Measurements from ENCODE around the gene KRT25. TPM values are rescaled to one million over a fixed set of nuclear protein-coding genes. Genes with fewer than 3 reads are reported as not detected.

KRT25 gene
- total RNA-seq, 4 donors from 2014 or later, result 0.59 to 111 TPM; not detected in 2

GRCh38 chr17:40718930-40719329 lies 36.2 kb downstream of the KRT25 start:
- TF ChIP-seq, protein P1, sequence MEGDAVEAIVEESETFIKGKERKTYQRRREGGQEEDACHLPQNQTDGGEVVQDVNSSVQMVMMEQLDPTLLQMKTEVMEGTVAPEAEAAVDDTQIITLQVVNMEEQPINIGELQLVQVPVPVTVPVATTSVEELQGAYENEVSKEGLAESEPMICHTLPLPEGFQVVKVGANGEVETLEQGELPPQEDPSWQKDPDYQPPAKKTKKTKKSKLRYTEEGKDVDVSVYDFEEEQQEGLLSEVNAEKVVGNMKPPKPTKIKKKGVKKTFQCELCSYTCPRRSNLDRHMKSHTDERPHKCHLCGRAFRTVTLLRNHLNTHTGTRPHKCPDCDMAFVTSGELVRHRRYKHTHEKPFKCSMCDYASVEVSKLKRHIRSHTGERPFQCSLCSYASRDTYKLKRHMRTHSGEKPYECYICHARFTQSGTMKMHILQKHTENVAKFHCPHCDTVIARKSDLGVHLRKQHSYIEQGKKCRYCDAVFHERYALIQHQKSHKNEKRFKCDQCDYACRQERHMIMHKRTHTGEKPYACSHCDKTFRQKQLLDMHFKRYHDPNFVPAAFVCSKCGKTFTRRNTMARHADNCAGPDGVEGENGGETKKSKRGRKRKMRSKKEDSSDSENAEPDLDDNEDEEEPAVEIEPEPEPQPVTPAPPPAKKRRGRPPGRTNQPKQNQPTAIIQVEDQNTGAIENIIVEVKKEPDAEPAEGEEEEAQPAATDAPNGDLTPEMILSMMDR (IDR thresholded peaks at IDR 0.05), result no peak
- no peak for TF ChIP-seq POLR2A (IDR thresholded peaks at IDR 0.05)
- WGBS, 2 donors, result 34 to 42% methylated on average over 8 of the region's 8 CpGs
- H3K4me3 ChIP-seq (ENCODE audit: low read depth, poor library complexity, severe bottlenecking), result no peak overlapping the region
- DNase-seq (ENCODE audit: low spot score in 2 of 2), result no peak
- intact Hi-C loops (cut with DNase I; ENCODE audit: low total_unique reads), result no loop called here

GRCh38 chr17:40717776-40718175 lies 37.4 kb downstream of the KRT25 start:
- intact Hi-C loops (cut with DNase I; ENCODE audit: low total_unique reads), result no loop called here
- no peak for TF ChIP-seq POLR2A (IDR thresholded peaks at IDR 0.05)
- TF ChIP-seq, protein P1 (IDR thresholded peaks at IDR 0.05), result no peak
- no peak overlapping the region for H3K4me3 ChIP-seq (ENCODE audit: low read depth, poor library complexity, severe bottlenecking)
- DNase-seq (ENCODE audit: low spot score in 2 of 2), result no peak
- 61 to 69% methylated on average over 3 of the region's 3 CpGs for WGBS, 2 donors

DNA sequence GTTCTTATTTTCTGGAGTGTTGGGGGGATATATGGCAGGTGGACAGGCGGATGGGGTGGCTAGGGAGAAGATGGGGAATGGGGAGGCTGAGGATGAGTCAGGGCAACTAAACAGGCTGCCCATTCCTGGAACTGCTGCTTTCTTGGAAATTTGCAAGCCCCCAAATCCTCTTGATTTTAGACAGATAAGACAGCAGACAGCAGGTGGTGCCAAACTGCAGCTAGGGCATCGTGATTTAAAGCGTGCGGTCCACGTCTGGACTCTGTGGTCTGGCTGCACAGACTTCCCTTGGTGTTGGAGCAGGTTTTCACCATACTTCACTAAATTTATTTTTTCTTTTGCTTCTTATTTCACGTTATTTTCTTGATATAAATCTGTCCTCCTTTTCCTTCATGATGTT lies 40.7 kb downstream of the KRT25 start:
- 67 to 79% methylated on average over 6 of the region's 6 CpGs for WGBS, 2 donors
- TF ChIP-seq, protein P1 (IDR thresholded peaks at IDR 0.05), result no peak
- no peak for TF ChIP-seq POLR2A (IDR thresholded peaks at IDR 0.05)
- intact Hi-C loops (cut with DNase I; ENCODE audit: low total_unique reads), result no loop called here
- H3K4me3 ChIP-seq (ENCODE audit: low read depth, poor library complexity, severe bottlenecking), result no peak overlapping the region
- no peak for DNase-seq (ENCODE audit: low spot score in 2 of 2)

GRCh38 chr17:40707745-40708144 lies 47.4 kb downstream of the KRT25 start:
- WGBS, 2 donors, result 45 to 48% methylated on average over 7 of the region's 7 CpGs
- H3K4me3 ChIP-seq (ENCODE audit: low read depth, poor library complexity, severe bottlenecking), result no peak overlapping the region
- intact Hi-C loops (cut with DNase I; ENCODE audit: low total_unique reads), result no loop called here
- TF ChIP-seq, protein P1 (IDR thresholded peaks at IDR 0.05), result no peak
- TF ChIP-seq POLR2A (IDR thresholded peaks at IDR 0.05), result no peak
- peak; percentile 60 to 90 for DNase-seq (ENCODE audit: low spot score in 2 of 2)

- 63 to 65% methylated on average over 4 of the region's 4 CpGs for WGBS, 2 donors
- H3K4me3 ChIP-seq (ENCODE audit: low read depth, poor library complexity, severe bottlenecking), result no peak overlapping the region
- TF ChIP-seq POLR2A (IDR thresholded peaks at IDR 0.05), result no peak
- TF ChIP-seq, protein P1 (IDR thresholded peaks at IDR 0.05), result no peak
- DNase-seq (ENCODE audit: low spot score in 2 of 2), result no peak
- intact Hi-C loops (cut with DNase I; ENCODE audit: low total_unique reads), result no loop called here
These were observed 49.5 kb downstream of the KRT25 start for GRCh38 chr17:40705584-40705983.

- intact Hi-C loops (cut with DNase I; ENCODE audit: low total_unique reads), result no loop called here
- WGBS, 2 donors, result 66 to 73% methylated on average over 7 of the region's 7 CpGs
- no peak within 1 kb of the TSS for H3K4me3 ChIP-seq (ENCODE audit: low read depth, poor library complexity, severe bottlenecking)
- no peak for TF ChIP-seq POLR2A (IDR thresholded peaks at IDR 0.05)
- TF ChIP-seq, protein P1 (IDR thresholded peaks at IDR 0.05), result no peak
- DNase-seq (ENCODE audit: low spot score in 2 of 2), result no peak
These were observed 51.5 kb downstream of the KRT25 start, which contains the start of gene KRT24 for GRCh38 chr17:40703652-40704051. Gene KRT24 (minus strand): TSS chr17:40703752. CDS start chr17:40703693, 59 bp downstream.

Data from lower leg skin (tissue), 4 donors.